Activated CD4-positive, alpha-beta T cell treated with anti-CD3 and anti-CD28 coated beads, Interleukin-2, amount 50 U/mL, for 16 hours (primary cell): ENCODE measurements around the gene BMP7.
"Not testable (repeated sequence)": the region's sequence is repeated elsewhere in the genome, so short reads cannot be mapped to it uniquely, and the experiment has no call there.

Source experiments
- DNase-seq: peaks from one replicate; pipeline ENCODE4 v3.0.0-alpha.2; 2020

Gene BMP7

GRCh38 chr20:57209413-57209812, 57.0 kb downstream of the BMP7 start:
- DNase-seq: no peak

DNA sequence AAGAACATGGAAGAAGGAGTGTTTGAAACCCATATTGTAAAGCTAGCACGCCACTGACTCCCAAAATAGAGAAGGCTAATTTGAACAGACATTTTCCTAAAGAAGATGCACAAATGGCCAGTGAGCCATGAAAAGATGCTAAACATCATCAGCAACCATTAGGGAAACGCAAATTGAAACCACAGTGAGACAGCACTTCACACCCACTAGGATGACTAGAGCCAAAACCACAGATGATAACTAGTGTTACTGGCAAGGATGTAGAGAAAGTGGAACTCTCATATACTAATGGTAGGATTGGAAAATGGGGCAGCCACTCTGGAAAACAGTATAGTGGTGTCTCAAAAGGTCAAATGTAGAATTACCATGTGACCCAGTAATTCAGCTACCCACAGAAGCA, 58.2 kb downstream of the BMP7 start:
- peak; percentile 4 for DNase-seq

DNA sequence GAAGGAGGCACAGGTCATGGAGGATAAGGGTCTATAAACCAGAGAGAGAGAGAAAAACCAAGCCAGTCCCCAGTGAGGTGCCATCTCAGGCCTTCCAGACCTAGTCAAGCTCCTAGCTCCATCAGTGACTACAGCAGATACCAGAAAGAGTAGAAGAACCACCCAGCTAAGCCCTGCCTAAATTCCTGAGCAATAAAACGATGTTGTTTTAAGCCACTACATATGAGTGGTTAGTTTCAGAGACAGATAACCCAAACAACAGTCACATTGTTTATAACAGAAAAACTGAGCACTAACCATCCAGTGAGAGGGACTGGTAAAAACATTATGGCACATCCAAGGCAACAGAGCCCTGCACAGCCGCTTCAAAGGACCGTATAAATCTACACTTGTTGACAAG, 59.2 kb downstream of the BMP7 start:
- DNase-seq: no peak

DNA sequence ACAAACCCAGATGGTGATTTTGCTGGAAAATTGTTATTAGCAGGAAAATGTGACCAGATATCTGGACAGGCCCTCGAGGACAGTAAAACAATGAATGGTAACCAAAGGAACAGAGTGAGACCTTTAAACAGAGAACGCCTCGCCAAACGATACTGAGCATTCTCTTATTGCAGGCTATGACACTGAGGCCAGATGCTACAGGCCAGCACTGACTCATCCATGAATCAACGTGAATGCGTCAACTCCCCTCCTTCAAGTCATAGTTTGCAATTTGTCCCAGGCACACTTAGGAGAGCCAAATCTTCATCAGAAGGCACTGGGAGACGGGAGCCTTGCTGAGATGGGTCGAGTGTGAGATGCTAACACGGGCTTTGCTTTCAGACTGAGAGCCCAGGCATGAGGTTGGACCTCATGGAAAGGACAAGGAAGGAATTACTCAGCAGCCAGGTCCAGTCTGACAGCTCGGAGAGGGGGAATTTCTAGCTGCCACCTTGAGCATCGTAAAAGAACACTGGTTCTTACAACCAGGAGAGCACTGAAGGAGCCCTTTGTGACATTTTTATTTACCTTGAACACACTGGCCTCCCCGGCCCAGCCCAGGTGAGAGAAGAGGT, 60.7 kb downstream of the BMP7 start:
- DNase-seq: no peak

DNA sequence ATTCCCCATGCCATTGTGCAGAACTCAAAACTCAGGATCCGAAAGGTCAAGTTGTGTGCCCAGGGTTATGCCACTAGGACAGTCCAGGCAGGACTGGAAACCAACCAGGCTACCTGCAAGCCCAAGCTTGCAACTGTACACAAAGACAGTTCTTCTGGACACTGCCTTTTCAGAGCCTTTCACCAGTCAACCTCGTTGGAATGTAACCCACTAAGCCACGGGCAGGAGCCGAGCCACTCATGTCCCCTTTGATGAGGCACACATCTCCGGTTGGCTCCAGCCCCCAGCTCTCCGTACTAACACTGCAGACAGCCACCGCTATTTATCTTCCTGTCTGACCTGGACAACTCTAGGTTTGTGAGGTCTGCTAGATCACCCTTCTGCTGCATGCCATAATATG, 62.5 kb downstream of the BMP7 start:
- DNase-seq: no peak

DNA sequence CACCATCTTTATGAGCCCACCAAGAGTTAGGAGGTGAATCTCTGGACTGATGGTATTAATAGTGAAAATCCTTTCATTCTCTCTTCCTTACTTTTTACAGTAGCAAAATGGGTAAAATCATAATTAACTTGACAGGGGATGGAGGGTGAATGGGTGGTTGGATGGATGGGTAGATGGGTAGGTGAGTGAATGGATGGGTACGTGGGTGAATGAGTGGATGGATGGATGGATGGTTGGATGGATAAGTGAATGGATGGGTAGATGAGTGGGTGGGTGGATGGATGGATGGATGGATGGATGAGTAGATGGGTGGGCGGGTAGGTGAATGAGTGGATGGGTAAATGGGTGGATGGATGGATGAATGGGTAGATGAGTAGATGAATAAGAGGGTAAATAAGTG, 63.2 kb downstream of the BMP7 start:
- no peak for DNase-seq

DNA sequence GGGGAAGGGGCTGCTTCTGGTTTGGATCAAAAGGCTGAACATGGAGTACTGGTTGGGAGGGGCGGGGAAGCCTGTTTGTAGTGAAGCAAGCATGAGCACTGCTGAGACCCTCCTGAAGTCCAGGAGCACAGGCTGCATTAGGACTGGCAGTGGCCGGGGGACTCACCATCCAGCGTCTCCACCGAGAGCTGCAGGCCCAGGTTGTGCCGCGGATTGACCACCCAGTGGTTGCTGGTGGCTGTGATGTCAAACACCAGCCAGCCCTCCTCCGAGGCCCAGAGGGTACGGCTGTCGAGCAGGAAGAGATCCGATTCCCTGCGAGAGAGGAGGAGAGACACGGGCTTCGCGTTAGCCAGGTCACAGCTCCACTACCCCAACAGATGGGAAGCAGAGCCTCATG, 64.1 kb downstream of the BMP7 start:
- no peak for DNase-seq

GRCh38 chr20:57200882-57201695, 65.4 kb downstream of the BMP7 start:
- no peak for DNase-seq

DNA sequence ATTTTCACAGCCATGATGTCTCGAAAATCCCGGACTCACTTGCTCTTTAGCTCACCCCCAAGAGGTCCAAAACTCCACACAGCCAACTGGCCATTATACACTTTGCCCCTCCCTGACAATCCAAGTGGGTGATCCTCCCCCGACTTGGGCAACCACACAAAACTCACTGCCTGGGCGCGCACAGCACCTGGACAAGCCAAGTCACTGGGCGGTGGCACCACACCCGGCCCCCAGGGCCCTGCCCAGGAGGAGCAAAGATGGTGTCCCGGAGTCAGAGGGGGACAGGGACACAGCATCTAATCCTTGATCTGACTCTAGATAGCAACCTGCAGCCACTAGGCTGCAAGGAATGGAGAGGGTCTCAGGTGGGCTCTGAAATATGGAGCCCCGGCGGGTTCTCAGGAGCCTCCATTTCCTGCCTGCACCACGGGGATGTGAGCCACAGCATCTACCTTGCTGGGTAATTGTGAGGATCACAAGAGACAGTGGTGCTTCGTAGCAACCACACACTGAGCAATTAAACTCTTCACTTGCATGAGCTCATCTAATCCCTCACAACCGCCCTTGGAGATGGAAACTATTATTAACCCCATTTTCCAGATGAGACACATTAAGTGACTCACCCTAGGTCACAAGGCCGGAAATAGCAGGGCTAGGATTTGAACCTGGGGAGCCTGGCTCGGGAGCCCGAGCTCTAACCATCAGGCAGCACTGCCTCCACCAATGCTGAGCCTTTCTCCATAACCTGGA, 66.6 kb downstream of the BMP7 start:
- no peak for DNase-seq

GRCh38 chr20:57198132-57199072, 68.0 kb downstream of the BMP7 start:
- no peak for DNase-seq

- DNase-seq: no peak
These were observed 68.9 kb downstream of the BMP7 start for GRCh38 chr20:57197352-57198131.

DNA sequence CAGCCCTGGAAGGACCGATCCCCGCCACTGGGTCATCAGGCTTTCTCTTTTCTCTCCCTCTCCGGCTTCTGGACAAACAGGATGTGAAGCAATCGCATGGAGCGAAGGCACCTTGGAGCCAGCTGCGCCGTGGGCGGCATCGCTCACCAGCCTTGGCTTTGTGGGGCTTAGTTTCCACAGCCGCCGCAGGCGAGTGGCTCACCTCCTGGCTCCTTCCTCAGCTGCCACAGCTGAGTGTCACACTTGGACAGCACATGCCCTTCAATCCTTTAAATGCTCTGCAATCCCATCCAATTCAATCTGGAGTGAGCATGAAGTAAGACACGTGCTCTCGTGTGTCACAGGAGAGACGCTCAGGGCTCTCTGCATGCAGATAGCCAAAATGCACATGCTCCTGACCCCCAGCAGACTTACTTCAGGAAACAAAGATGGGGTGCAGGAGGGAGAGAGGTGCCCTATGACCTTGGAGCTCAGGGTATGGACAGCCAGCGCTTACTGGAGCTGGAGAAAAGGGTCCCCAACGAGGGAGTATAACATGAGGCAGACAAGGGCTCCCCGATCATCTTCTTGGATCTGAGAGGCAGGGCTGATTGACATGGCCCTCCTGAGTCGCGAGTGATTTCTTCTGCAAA, 70.9 kb downstream of the BMP7 start:
- DNase-seq: no peak

GRCh38 chr20:57195023-57195422, 71.4 kb downstream of the BMP7 start:
- DNase-seq: no peak

DNA sequence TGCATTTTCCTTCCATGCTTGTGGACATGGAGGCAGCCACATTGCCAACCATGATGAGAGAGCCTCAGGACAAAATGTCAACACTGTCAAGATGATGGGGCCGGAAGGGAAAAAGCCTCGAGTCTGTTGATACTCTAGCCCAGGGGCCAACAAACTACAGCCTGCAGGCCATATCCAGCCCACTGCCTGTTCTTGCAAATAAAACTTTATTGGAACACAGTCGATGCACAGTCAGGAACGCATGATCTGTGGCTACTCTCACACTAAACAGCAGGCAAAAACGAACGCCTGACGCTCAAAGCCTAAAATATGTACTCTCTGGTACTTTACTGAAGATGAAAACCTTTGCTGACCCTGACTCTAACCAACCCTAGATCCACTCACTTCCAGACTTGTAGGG, 72.3 kb downstream of the BMP7 start:
- DNase-seq: no peak

- DNase-seq: no peak
These were observed 73.3 kb downstream of the BMP7 start for GRCh38 chr20:57193094-57193493.

DNA sequence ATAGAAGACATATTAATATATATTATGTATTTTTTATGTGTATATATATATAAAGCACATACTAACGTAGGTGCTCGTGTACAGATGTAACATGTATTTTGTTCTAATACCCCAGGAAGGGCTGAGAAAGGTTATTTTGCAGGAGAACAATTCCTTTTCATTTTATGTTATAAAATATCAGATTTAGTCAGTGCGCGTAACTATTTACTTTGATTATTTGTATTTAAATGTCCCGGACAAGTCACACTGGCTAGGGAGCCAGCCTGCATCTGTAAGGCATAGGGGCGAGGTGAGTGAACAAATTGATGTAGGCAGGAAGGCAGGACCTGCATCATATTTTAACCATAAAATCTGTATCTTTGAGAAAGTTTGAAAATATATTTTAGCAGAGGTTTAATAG, 74.1 kb downstream of the BMP7 start:
- DNase-seq: no peak

GRCh38 chr20:57191265-57191638, 75.2 kb downstream of the BMP7 start:
- not testable (repeated sequence) for DNase-seq

DNA sequence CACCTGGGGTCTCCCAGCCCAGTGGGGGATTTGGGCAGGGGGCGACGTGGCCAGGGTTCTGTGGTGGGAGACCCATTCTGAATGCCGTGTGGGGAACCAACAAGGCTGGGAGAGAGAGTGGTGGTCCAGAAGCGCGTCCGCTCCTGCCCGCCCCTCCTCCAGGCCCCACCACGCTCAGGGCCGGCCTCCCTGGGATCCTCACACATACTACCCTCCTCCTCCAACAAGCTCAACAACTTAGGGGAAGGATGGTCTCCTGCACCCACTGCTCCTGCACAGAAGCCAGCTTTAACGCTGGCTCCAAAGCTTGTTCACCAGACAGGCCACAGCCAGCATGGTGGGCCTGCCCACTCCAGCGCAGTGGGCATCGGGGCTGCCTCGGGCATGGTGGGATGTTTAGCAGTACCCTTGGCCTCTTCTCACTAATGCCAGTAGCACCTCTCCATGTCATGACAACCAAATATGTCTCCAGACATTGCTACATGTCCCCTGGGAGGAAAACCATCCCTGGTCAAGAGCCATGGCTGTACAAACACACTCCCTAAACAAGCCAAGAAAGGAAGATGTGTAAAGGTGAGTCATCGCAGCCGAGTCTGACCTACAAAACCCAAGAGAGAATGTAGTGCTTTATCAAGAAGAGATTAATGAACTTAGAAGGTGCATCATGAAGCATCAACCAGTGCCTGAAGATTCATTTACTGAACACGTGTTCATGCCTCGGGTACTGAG, 75.7 kb downstream of the BMP7 start:
- DNase-seq: no peak

DNA sequence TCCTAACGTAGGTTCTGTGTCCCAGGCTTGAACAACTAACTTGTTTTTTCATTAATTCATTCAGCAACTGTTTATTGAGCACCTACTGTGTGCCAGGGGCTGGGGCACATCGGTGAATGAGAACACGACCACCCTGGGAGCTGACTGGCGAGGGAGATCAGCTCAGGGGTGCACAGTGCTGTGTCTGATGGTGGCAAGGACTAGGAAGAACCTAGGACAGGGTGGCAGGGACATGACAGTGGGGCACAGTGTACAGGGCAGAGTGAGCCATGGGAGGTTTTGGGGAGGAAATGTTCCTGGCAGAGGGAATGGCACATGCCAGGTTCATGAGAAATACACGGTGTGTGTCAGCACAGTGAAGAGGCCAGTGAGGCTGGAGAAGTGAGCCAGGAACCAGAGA, 76.7 kb downstream of the BMP7 start:
- no peak for DNase-seq

DNA sequence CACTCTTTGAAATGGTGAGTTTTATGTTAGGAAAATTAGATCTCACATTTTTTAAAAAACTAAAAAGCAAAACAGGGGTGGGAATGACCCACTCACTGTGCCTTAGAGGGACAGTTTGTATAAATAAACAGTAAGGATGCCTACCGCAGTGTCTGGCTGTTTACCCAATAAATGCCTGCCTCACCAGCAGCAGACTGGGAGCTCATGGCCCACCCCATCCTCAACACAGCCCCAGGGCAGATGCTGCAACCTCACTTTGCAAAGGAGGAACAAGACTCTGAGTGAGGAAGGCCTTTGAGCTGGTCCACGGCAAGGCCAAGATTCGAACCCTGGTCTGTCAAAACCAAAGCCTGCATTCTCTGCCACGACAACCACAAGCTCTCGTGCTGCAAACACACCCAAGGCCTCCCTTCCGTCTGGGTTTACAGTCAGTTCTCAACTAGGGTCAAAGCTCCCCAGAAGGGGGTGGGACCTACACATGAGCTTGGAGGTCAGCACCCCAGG, 77.8 kb downstream of the BMP7 start:
- DNase-seq: no peak

DNA sequence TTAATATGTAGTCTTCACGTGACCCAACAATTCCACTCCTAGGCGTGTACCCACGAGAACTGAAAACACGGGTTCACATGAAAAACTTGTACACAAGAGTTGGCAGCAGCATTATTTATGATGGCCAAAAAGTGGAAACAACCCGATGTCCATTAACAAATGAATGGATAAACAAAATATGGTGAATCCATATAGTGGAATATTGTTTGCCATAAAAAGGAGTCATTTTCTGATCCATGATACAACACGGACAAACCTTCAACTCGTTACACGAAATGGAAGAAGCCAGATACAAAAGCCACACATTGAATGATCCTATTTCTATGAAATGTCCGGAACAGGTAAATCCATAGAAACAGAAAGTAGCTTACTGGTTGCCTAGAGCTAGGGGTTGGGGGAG, 78.4 kb downstream of the BMP7 start:
- no peak for DNase-seq
